H9 (cell line): ENCODE data around the gene SLC46A1. TPM values are rescaled to one million over a fixed set of nuclear protein-coding genes. Genes with fewer than 3 reads are reported as not detected.

Experiments
- DNase-seq: peaks from one replicate; pipeline ENCODE4 v3.0.0-alpha.2; 2017
- H2AFZ ChIP-seq: one replicate; pipeline ENCODE4 v1.6.1; 2013; ENCODE audit warnings: mild to moderate bottlenecking, low read length, control low read depth, moderate library complexity
- H2AK5ac ChIP-seq: 2 replicates; pipeline ENCODE4 v1.6.1; 2013; ENCODE audit warnings: low read length, control low read depth, mixed read lengths; ENCODE audit not compliant: insufficient read length
- H2BK120ac ChIP-seq: one replicate; pipeline ENCODE4 v1.6.1; 2013; ENCODE audit warnings: low read depth, mild to moderate bottlenecking, low read length, control low read depth, inconsistent platforms; ENCODE audit not compliant: poor library complexity, severe bottlenecking
- H2BK12ac ChIP-seq: 2 replicates; pipeline ENCODE4 v1.6.1; 2013; ENCODE audit warnings: low read length, control low read depth, mixed read lengths, low read depth; ENCODE audit not compliant: insufficient read length
- H2BK15ac ChIP-seq: 2 replicates; pipeline ENCODE4 v1.6.1; 2013; ENCODE audit warnings: low read depth, low read length, control low read depth
- H2BK20ac ChIP-seq: one replicate; pipeline ENCODE4 v1.6.1; 2013; ENCODE audit warnings: low read depth, mild to moderate bottlenecking, low read length, control low read depth, inconsistent platforms; ENCODE audit not compliant: poor library complexity, severe bottlenecking
- H2BK5ac ChIP-seq: 2 replicates; pipeline ENCODE4 v1.6.1; 2013; ENCODE audit warnings: low read length, control low read depth, mixed read lengths; ENCODE audit not compliant: insufficient read length
- H3K14ac ChIP-seq: 2 replicates; pipeline ENCODE4 v1.6.1; 2013; ENCODE audit warnings: low read length, control low read depth; ENCODE audit not compliant: insufficient read depth
- H3K18ac ChIP-seq: 2 replicates; pipeline ENCODE4 v1.6.1; 2013; ENCODE audit warnings: low read depth, mild to moderate bottlenecking, mixed read lengths, low read length, control low read depth; ENCODE audit not compliant: insufficient read length
- H3K23ac ChIP-seq: 2 replicates; pipeline ENCODE4 v1.6.1; 2013; ENCODE audit warnings: low read length, control low read depth, mixed read lengths, low read depth; ENCODE audit not compliant: insufficient read length
- H3K23me2 ChIP-seq: 2 replicates; pipeline ENCODE4 v1.6.1; 2013; ENCODE audit warnings: low read depth, mild to moderate bottlenecking, mixed read lengths, low read length, control low read depth; ENCODE audit not compliant: insufficient read length, poor library complexity, severe bottlenecking
- H3K27ac ChIP-seq: 2 replicates; pipeline ENCODE4 v1.5.1; 2013; ENCODE audit warnings: low read length, control low read depth, mixed read lengths, low read depth; ENCODE audit not compliant: insufficient read length
- H3K27me3 ChIP-seq: 2 replicates; pipeline ENCODE4 v1.6.1; 2013; ENCODE audit warnings: low read length, control low read depth, inconsistent platforms; ENCODE audit not compliant: insufficient read depth
- H3K4ac ChIP-seq: 2 replicates; pipeline ENCODE4 v1.6.1; 2013; ENCODE audit warnings: low read depth, mild to moderate bottlenecking, control low read depth, inconsistent platforms, low read length, moderate library complexity
- H3K4me1 ChIP-seq: 2 replicates; pipeline ENCODE4 v1.6.1; 2013; ENCODE audit warnings: low read length, control low read depth, inconsistent platforms; ENCODE audit not compliant: insufficient read depth
- H3K4me2 ChIP-seq: 2 replicates; pipeline ENCODE4 v1.6.1; 2013; ENCODE audit warnings: low read length, control low read depth, mixed read lengths; ENCODE audit not compliant: insufficient read length, insufficient read depth
- H3K56ac ChIP-seq: 2 replicates; pipeline ENCODE4 v1.6.1; 2013; ENCODE audit warnings: low read depth, mild to moderate bottlenecking, mixed read lengths, low read length, control low read depth; ENCODE audit not compliant: insufficient read length
- H3K79me1 ChIP-seq: 2 replicates; pipeline ENCODE4 v1.6.1; 2013; ENCODE audit warnings: low read depth, mild to moderate bottlenecking, moderate library complexity, low read length, control low read depth, inconsistent platforms; ENCODE audit not compliant: insufficient read depth, poor library complexity, severe bottlenecking
- H3K79me2 ChIP-seq: 2 replicates; pipeline ENCODE4 v1.6.1; 2013; ENCODE audit warnings: low read length, control low read depth, inconsistent platforms; ENCODE audit not compliant: insufficient read depth
- H3K9ac ChIP-seq: 2 replicates; pipeline ENCODE4 v1.6.1; 2013; ENCODE audit warnings: low read length, control low read depth, mixed read lengths; ENCODE audit not compliant: insufficient read length; ENCODE audit errors: extremely low read depth
- H3K9me3 ChIP-seq: one replicate; pipeline ENCODE4 v1.6.1; 2013; ENCODE audit warnings: low read depth, low read length, inconsistent platforms; ENCODE audit not compliant: control insufficient read depth
- H3T11ph ChIP-seq: one replicate; pipeline ENCODE4 v1.6.1; 2013; ENCODE audit warnings: mild to moderate bottlenecking, low read length, control low read depth, inconsistent platforms
- H4K20me1 ChIP-seq: one replicate; pipeline ENCODE4 v1.6.1; 2013; ENCODE audit not compliant: control insufficient read depth, insufficient read length, insufficient read depth
- H4K5ac ChIP-seq: 2 replicates; pipeline ENCODE4 v1.6.1; 2013; ENCODE audit warnings: low read depth, mild to moderate bottlenecking, mixed read lengths, low read length, control low read depth; ENCODE audit not compliant: insufficient read length
- H4K8ac ChIP-seq: replicated peaks from 2 replicates; pipeline ENCODE4 v1.6.1; 2013; ENCODE audit warnings: low read length, control low read depth, mixed read lengths, low read depth; ENCODE audit not compliant: insufficient read length
- H4K91ac ChIP-seq: 2 replicates; pipeline ENCODE4 v1.6.1; 2013; ENCODE audit warnings: low read depth, mild to moderate bottlenecking, moderate library complexity, mixed read lengths, low read length, control low read depth; ENCODE audit not compliant: insufficient read length
- H3K27ac Mint-ChIP-seq, 3 experiments: 2 replicates in 2 of 3; 3 replicates in 1 of 3; pipeline ENCODE4 v1.8.0; 2020 to 2021; ENCODE audit warnings: mixed read lengths in 3 of 3, mild to moderate bottlenecking in 1 of 3, moderate library complexity in 1 of 3
- H3K27me3 Mint-ChIP-seq: 2 replicates; pipeline ENCODE4 v1.8.0; 2021; ENCODE audit warnings: low read depth, mild to moderate bottlenecking, moderate library complexity, mixed read lengths
- H3K36me3 Mint-ChIP-seq, 3 experiments: 2 replicates in 2 of 3; 3 replicates in 1 of 3; pipeline ENCODE4 v1.8.0; 2020 to 2021; ENCODE audit warnings: low read depth in 3 of 3, mixed read lengths in 3 of 3; ENCODE audit not compliant: insufficient read depth in 1 of 3
- H3K4me1 Mint-ChIP-seq, 2 experiments: 2 replicates each; pipeline ENCODE4 v1.8.0; 2020; ENCODE audit warnings: mixed read lengths in 2 of 2
- H3K4me3 Mint-ChIP-seq, 2 experiments: 2 replicates in 1 of 2; 3 replicates in 1 of 2; pipeline ENCODE4 v1.8.0; 2020 to 2021; ENCODE audit warnings: mild to moderate bottlenecking in 2 of 2, mixed read lengths in 2 of 2, moderate library complexity in 1 of 2
- H3K9me3 Mint-ChIP-seq, 2 experiments: 2 replicates in 1 of 2; 3 replicates in 1 of 2; pipeline ENCODE4 v1.8.0; 2020; ENCODE audit warnings: mild to moderate bottlenecking in 2 of 2, mixed read lengths in 2 of 2, moderate library complexity in 1 of 2
- CTCF ChIP-seq: fragments of 200-600 bp; sonication (generic); conservative IDR thresholded peaks from 3 replicates; pipeline ENCODE4 v1.8.0; 2021; ENCODE audit warnings: antibody characterized with exemption, mild to moderate bottlenecking
- WGBS: extraction: QIAGEN DNeasy Blood & Tissue Kit; methylation state at CpG from one replicate; pipeline ENCODE4 v1.1.7; 2013; ENCODE audit warnings: missing lambda C conversion rate, low lambda C conversion rate, mixed read lengths; ENCODE audit not compliant: insufficient read length; ENCODE audit errors: extremely low coverage; 5-methylcytosine and 5-hydroxymethylcytosine counted together
- total RNA-seq: library from RNA; stranded (reverse); gene quantifications from 2 replicates; pipeline ENCODE4 v1.2.1, GENCODE V29; 2021

SLC46A1 gene
- total RNA-seq, 1 experiment from 2014 or later: 8.7 TPM

GRCh38 chr17:28425206-28425605 is 19.2 kb upstream of the SLC46A1 start:
- no peak overlapping the region for H2AFZ ChIP-seq
- H2BK20ac ChIP-seq: no peak overlapping the region
- no peak overlapping the region for H4K91ac ChIP-seq
- H3K27ac ChIP-seq: no peak overlapping the region
- no peak overlapping the region for H3K23ac ChIP-seq
- no peak overlapping the region for H2BK12ac ChIP-seq
- H3K23me2 ChIP-seq: no peaks in the 10 kb centered on the region
- H3K4ac ChIP-seq: no peak overlapping the region
- H3K36me3 Mint-ChIP-seq: no peaks in the 10 kb centered on the region
- no peaks in the 10 kb centered on the region for H3K9me3 ChIP-seq
- no peaks in the 10 kb centered on the region for H4K20me1 ChIP-seq
- TF ChIP-seq CTCF: no peak
- H3K18ac ChIP-seq: no peak overlapping the region
- no peak overlapping the region for H3K4me3 Mint-ChIP-seq
- H2AK5ac ChIP-seq: no peak overlapping the region
- no peak overlapping the region for H4K8ac ChIP-seq
- no peak for DNase-seq
- H4K5ac ChIP-seq: no peak overlapping the region
- peaks cover 20% of the 10 kb centered on the region for H3K27me3 Mint-ChIP-seq
- no CpG with 5 or more reads among the region's 13 CpGs for WGBS
- H3K9me3 Mint-ChIP-seq: no peaks in the 10 kb centered on the region
- H3K56ac ChIP-seq: no peak overlapping the region
- no peaks in the 10 kb centered on the region for H3K79me2 ChIP-seq
- H3K79me1 ChIP-seq: no peaks in the 10 kb centered on the region
- no peak overlapping the region for H3K14ac ChIP-seq
- no peaks in the 10 kb centered on the region for H3K4me1 ChIP-seq
- H2BK120ac ChIP-seq: no peak overlapping the region
- H3K4me1 Mint-ChIP-seq: peaks cover 0 to 4% of the 10 kb centered on the region in 2 experiments; a peak in 1 of 4 replicates
- no peaks in the 10 kb centered on the region for H3K27me3 ChIP-seq
- no peak overlapping the region for H2BK5ac ChIP-seq
- no peak overlapping the region for H3K4me2 ChIP-seq
- H3K9ac ChIP-seq: no peak overlapping the region
- H3K27ac Mint-ChIP-seq: no peak overlapping the region; a peak in 1 of 7 replicates
- H2BK15ac ChIP-seq: no peak overlapping the region
- no peak overlapping the region for H3T11ph ChIP-seq
